ACC112 (cell line): ENCODE measurements around the gene IQCE.

ENCODE experiments used
- H2AFZ ChIP-seq: fragments of 200-600 bp; sonication (generic); one replicate; pipeline ENCODE4 v1.6.0; 2017; ENCODE audit warnings: antibody characterized with exemption, low read length; ENCODE audit not compliant: unreplicated experiment
- H3K27ac ChIP-seq: fragments of 200-600 bp; sonication (generic); 2 replicates; pipeline ENCODE4 v1.5.1; 2014; ENCODE audit warnings: low read depth, mild to moderate bottlenecking, antibody characterized with exemption, low read length, moderate library complexity
- H3K27me3 ChIP-seq: fragments of 200-600 bp; sonication (generic); 2 replicates; pipeline ENCODE4 v1.6.1; 2014; ENCODE audit warnings: mild to moderate bottlenecking, antibody characterized with exemption, low read length, moderate library complexity, mixed read lengths; ENCODE audit not compliant: insufficient read depth
- H3K36me3 ChIP-seq: fragments of 200-600 bp; sonication (generic); 2 replicates; pipeline ENCODE4 v1.6.1; 2016; ENCODE audit warnings: mild to moderate bottlenecking, antibody characterized with exemption, low read length, moderate library complexity, mixed read lengths; ENCODE audit not compliant: insufficient read depth
- H3K4me1 ChIP-seq: fragments of 200-600 bp; sonication (generic); one replicate; pipeline ENCODE4 v1.6.1; 2016; ENCODE audit warnings: low read length, mixed read lengths; ENCODE audit not compliant: insufficient read depth, unreplicated experiment, control insufficient read depth
- H3K4me3 ChIP-seq: fragments of 200-600 bp; sonication (generic); 2 replicates; pipeline ENCODE4 v1.5.1; 2014; ENCODE audit warnings: mild to moderate bottlenecking, low read depth, low read length
- H3K79me2 ChIP-seq: fragments of 200-600 bp; sonication (generic); one replicate; pipeline ENCODE4 v1.6.0; 2016; ENCODE audit warnings: low read length; ENCODE audit not compliant: control insufficient read depth, unreplicated experiment, insufficient read depth

IQCE gene

GRCh38 chr7:2573761-2574160, 15.0 kb downstream of the IQCE start:
- no peaks in the 10 kb centered on the region for H3K4me1 ChIP-seq
- no peak overlapping the region for H2AFZ ChIP-seq
- H3K79me2 ChIP-seq, result no peaks in the 10 kb centered on the region
- H3K4me3 ChIP-seq, result no peak overlapping the region
- H3K27ac ChIP-seq, result no peak overlapping the region
- no peaks in the 10 kb centered on the region for H3K36me3 ChIP-seq
- no peaks in the 10 kb centered on the region for H3K27me3 ChIP-seq

- Histone ChIP-seq H3K36me3 (no peaks in the 10 kb centered on the region), H2AFZ (no peak overlapping the region), H3K4me3 (no peak overlapping the region), H3K27ac (no peak overlapping the region), H3K27me3 (no peaks in the 10 kb centered on the region), H3K79me2 (no peaks in the 10 kb centered on the region), H3K4me1 (no peaks in the 10 kb centered on the region)
Observed at GRCh38 chr7:2575046-2575732, 16.4 kb downstream of the IQCE start.

- no peak overlapping the region for H3K27ac ChIP-seq
Observed at GRCh38 chr7:2575733-2576340, 17.1 kb downstream of the IQCE start.

GRCh38 chr7:2576742-2577491, 18.1 kb downstream of the IQCE start:
- Histone ChIP-seq H3K4me1 (no peaks in the 10 kb centered on the region), H3K27me3 (no peaks in the 10 kb centered on the region)

More at GRCh38 chr7:2575733-2576340, 17.1 kb downstream of the IQCE start:
- no peaks in the 10 kb centered on the region for H3K27me3 ChIP-seq
- H3K79me2 ChIP-seq, result no peaks in the 10 kb centered on the region
- no peaks in the 10 kb centered on the region for H3K36me3 ChIP-seq
- no peaks in the 10 kb centered on the region for H3K4me1 ChIP-seq
- no peak overlapping the region for H3K4me3 ChIP-seq
- H2AFZ ChIP-seq, result no peak overlapping the region

GRCh38 chr7:2577914-2578680, 19.3 kb downstream of the IQCE start:
- no peak overlapping the region for H3K27ac ChIP-seq
- no peaks in the 10 kb centered on the region for H3K36me3 ChIP-seq
- H3K79me2 ChIP-seq, result no peaks in the 10 kb centered on the region
- no peaks in the 10 kb centered on the region for H3K4me1 ChIP-seq
- H3K27me3 ChIP-seq, result no peaks in the 10 kb centered on the region
- no peak overlapping the region for H2AFZ ChIP-seq
- no peak overlapping the region for H3K4me3 ChIP-seq

More at GRCh38 chr7:2576742-2577491, 18.1 kb downstream of the IQCE start:
- H2AFZ ChIP-seq, result no peak overlapping the region
- H3K36me3 ChIP-seq, result no peaks in the 10 kb centered on the region
- H3K79me2 ChIP-seq, result no peaks in the 10 kb centered on the region
- no peak overlapping the region for H3K27ac ChIP-seq
- H3K4me3 ChIP-seq, result no peak overlapping the region

GRCh38 chr7:2580636-2581035, 21.9 kb downstream of the IQCE start:
- Histone ChIP-seq H3K36me3 (no peaks in the 10 kb centered on the region), H3K27ac (no peak overlapping the region), H3K4me3 (no peak overlapping the region), H3K4me1 (no peaks in the 10 kb centered on the region), H3K27me3 (no peaks in the 10 kb centered on the region), H3K79me2 (no peaks in the 10 kb centered on the region), H2AFZ (no peak overlapping the region)

GRCh38 chr7:2582006-2582735, 23.4 kb downstream of the IQCE start:
- H3K27me3 ChIP-seq, result no peaks in the 10 kb centered on the region
- H3K27ac ChIP-seq, result no peak overlapping the region
- no peak overlapping the region for H2AFZ ChIP-seq
- no peak overlapping the region for H3K4me3 ChIP-seq
- H3K4me1 ChIP-seq, result no peaks in the 10 kb centered on the region
- no peaks in the 10 kb centered on the region for H3K79me2 ChIP-seq
- H3K36me3 ChIP-seq, result no peaks in the 10 kb centered on the region

GRCh38 chr7:2583798-2584580, 25.2 kb downstream of the IQCE start:
- H3K27me3 ChIP-seq, result no peaks in the 10 kb centered on the region

GRCh38 chr7:2585446-2585845, 26.7 kb downstream of the IQCE start:
- no peak overlapping the region for H3K27ac ChIP-seq
- no peak overlapping the region for H3K4me3 ChIP-seq
- H2AFZ ChIP-seq, result no peak overlapping the region
- H3K4me1 ChIP-seq, result no peaks in the 10 kb centered on the region
- H3K36me3 ChIP-seq, result no peaks in the 10 kb centered on the region
- H3K79me2 ChIP-seq, result no peaks in the 10 kb centered on the region
- H3K27me3 ChIP-seq, result no peaks in the 10 kb centered on the region

More at GRCh38 chr7:2583798-2584580, 25.2 kb downstream of the IQCE start:
- H3K79me2 ChIP-seq, result no peaks in the 10 kb centered on the region
- no peak overlapping the region for H3K4me3 ChIP-seq
- no peak overlapping the region for H3K27ac ChIP-seq
- H3K4me1 ChIP-seq, result no peaks in the 10 kb centered on the region
- H2AFZ ChIP-seq, result no peak overlapping the region
- no peaks in the 10 kb centered on the region for H3K36me3 ChIP-seq
